GM12801 (cell line): ENCODE data around the gene ZNF740.

ENCODE experiments used
- CTCF ChIP-seq: IDR thresholded peaks from one replicate; pipeline ENCODE4 v1.5.1; 2011; ENCODE audit warnings: control low read depth; ENCODE audit not compliant: insufficient read length; ENCODE audit errors: extremely low read depth

ZNF740 gene

GRCh38 chr12:53176750-53177149 is 3.8 kb upstream of the ZNF740 start:
- TF ChIP-seq CTCF, result no peak

- TF ChIP-seq CTCF, result no peak
Measured at GRCh38 chr12:53179687-53180219, 769 bp upstream of the ZNF740 start.

GRCh38 chr12:53180931-53181645 is 566 bp downstream of the ZNF740 start:
- TF ChIP-seq CTCF, result no peak

- no peak for TF ChIP-seq CTCF
Measured at GRCh38 chr12:53181935-53182334, 1.4 kb downstream of the ZNF740 start.

GRCh38 chr12:53182903-53183302 is 2.4 kb downstream of the ZNF740 start:
- no peak for TF ChIP-seq CTCF

- TF ChIP-seq CTCF, result no peak
Measured at GRCh38 chr12:53184828-53185227, 4.3 kb downstream of the ZNF740 start.

- no peak for TF ChIP-seq CTCF
Measured at GRCh38 chr12:53185582-53186153, 5.1 kb downstream of the ZNF740 start.
